ENCODE data around the gene BMPR1B. TPM values are rescaled to one million over a fixed set of nuclear protein-coding genes. Genes with fewer than 3 reads are reported as not detected.

The BMPR1B gene
- total and polyA plus RNA-seq, 9 of the 15 experiments (the other 6 are each of a cell fraction or from before 2014, with no cell fraction given): 0.01 TPM; not detected in 8

DNA sequence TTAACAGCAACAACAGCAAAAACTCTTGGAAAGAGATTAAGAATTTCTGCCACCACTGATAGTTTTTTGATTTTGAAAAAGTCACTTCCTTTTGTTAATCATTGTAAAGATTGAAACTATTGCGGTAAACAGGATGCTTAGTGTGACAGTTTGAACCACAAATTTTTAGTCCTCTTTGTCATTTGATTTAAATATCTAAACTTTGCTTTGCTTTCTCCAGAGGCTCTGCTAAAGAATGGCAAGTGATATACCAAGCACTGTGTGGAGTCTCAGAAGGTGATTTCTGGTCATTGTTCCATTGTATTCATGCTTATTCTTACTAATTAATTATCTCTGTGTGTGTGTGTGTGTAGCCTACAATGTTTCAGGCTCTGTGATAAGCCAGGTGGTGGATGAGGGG, 155.6 kb downstream of the BMPR1B start:
- intact Hi-C loops (cut with micrococcal nuclease) (no loop called here), in situ Hi-C loops (cut with MboI) (no loop called here)
- no peaks in the 10 kb centered on the region for H3K4me1 ChIP-seq (replicated peaks in 1 of 2; ENCODE audit: control insufficient read depth in 2 of 2, insufficient read depth in 2 of 2, low read length in 2 of 2)
- no peak overlapping the region for H3K4me3 ChIP-seq
- no peaks in the 10 kb centered on the region for H3K36me3 ChIP-seq (ENCODE audit: control insufficient read depth, insufficient read depth, low read length)
- H3K9ac ChIP-seq (ENCODE audit: insufficient read depth in 1 of 2, low read depth in 2 of 2, low read length in 2 of 2): no peak overlapping the region
- POLR2A ChIA-PET: no interaction called here
- CTCF ChIA-PET (ENCODE audit: low intra/inter-chr PET ratio): no interaction called here
- FAIRE-seq: no peak
- H3K27me3 ChIP-seq (ENCODE audit: control insufficient read depth in 2 of 2, insufficient read depth in 2 of 2, low read length in 2 of 2): no peaks in the 10 kb centered on the region
- H3K79me2 ChIP-seq (ENCODE audit: control insufficient read depth, insufficient read depth, low read length): no peaks in the 10 kb centered on the region
- no peaks in the 10 kb centered on the region for H3K9me1 ChIP-seq (ENCODE audit: control insufficient read depth, insufficient read depth, low read length)
- no peak overlapping the region for H2AFZ ChIP-seq (ENCODE audit: low read depth, low read length)
- TF ChIP-seq, protein P1, sequence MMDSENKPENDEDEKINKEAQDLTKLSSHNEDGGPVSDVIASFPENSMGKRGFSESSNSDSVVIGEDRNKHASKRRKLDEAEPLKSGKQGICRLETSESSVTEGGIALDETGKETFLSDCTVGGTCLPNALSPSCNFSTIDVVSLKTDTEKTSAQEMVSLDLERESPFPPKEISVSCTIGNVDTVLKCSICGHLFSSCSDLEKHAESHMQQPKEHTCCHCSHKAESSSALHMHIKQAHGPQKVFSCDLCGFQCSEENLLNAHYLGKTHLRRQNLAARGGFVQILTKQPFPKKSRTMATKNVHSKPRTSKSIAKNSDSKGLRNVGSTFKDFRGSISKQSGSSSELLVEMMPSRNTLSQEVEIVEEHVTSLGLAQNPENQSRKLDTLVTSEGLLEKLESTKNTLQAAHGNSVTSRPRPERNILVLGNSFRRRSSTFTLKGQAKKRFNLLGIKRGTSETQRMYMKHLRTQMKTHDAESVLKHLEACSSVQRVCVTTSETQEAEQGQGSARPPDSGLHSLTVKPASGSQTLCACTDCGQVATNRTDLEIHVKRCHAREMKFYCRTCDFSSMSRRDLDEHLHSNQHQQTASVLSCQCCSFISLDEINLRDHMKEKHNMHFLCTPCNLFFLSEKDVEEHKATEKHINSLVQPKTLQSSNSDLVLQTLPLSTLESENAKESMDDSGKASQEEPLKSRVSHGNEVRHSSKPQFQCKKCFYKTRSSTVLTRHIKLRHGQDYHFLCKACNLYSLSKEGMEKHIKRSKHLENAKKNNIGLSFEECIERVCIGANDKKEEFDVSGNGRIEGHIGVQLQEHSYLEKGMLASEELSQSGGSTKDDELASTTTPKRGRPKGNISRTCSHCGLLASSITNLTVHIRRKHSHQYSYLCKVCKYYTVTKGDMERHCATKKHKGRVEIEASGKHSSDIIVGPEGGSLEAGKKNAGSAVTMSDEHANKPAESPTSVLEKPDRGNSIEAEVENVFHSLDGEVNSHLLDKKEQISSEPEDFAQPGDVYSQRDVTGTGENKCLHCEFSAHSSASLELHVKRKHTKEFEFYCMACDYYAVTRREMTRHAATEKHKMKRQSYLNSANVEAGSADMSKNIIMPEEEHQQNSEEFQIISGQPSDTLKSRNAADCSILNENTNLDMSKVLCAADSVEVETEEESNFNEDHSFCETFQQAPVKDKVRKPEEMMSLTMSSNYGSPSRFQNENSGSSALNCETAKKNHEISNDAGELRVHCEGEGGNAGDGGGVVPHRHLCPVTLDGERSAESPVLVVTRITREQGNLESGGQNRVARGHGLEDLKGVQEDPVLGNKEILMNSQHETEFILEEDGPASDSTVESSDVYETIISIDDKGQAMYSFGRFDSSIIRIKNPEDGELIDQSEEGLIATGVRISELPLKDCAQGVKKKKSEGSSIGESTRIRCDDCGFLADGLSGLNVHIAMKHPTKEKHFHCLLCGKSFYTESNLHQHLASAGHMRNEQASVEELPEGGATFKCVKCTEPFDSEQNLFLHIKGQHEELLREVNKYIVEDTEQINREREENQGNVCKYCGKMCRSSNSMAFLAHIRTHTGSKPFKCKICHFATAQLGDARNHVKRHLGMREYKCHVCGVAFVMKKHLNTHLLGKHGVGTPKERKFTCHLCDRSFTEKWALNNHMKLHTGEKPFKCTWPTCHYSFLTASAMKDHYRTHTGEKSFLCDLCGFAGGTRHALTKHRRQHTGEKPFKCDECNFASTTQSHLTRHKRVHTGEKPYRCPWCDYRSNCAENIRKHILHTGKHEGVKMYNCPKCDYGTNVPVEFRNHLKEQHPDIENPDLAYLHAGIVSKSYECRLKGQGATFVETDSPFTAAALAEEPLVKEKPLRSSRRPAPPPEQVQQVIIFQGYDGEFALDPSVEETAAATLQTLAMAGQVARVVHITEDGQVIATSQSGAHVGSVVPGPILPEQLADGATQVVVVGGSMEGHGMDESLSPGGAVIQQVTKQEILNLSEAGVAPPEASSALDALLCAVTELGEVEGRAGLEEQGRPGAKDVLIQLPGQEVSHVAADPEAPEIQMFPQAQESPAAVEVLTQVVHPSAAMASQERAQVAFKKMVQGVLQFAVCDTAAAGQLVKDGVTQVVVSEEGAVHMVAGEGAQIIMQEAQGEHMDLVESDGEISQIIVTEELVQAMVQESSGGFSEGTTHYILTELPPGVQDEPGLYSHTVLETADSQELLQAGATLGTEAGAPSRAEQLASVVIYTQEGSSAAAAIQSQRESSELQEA (IDR thresholded peaks at IDR 0.05; ENCODE audit: low read depth): no peak
- no peak for TF ChIP-seq MTA2 (IDR thresholded peaks at IDR 0.05; ENCODE audit: low read depth)
- TF ChIP-seq SP1 (CRISPR knock-in tag; IDR thresholded peaks at IDR 0.05): no peak
- TF ChIP-seq, protein P2, sequence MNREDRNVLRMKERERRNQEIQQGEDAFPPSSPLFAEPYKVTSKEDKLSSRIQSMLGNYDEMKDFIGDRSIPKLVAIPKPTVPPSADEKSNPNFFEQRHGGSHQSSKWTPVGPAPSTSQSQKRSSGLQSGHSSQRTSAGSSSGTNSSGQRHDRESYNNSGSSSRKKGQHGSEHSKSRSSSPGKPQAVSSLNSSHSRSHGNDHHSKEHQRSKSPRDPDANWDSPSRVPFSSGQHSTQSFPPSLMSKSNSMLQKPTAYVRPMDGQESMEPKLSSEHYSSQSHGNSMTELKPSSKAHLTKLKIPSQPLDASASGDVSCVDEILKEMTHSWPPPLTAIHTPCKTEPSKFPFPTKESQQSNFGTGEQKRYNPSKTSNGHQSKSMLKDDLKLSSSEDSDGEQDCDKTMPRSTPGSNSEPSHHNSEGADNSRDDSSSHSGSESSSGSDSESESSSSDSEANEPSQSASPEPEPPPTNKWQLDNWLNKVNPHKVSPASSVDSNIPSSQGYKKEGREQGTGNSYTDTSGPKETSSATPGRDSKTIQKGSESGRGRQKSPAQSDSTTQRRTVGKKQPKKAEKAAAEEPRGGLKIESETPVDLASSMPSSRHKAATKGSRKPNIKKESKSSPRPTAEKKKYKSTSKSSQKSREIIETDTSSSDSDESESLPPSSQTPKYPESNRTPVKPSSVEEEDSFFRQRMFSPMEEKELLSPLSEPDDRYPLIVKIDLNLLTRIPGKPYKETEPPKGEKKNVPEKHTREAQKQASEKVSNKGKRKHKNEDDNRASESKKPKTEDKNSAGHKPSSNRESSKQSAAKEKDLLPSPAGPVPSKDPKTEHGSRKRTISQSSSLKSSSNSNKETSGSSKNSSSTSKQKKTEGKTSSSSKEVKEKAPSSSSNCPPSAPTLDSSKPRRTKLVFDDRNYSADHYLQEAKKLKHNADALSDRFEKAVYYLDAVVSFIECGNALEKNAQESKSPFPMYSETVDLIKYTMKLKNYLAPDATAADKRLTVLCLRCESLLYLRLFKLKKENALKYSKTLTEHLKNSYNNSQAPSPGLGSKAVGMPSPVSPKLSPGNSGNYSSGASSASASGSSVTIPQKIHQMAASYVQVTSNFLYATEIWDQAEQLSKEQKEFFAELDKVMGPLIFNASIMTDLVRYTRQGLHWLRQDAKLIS (CRISPR knock-in tag; IDR thresholded peaks at IDR 0.05): no peak
- TF ChIP-seq KLF10 (CRISPR knock-in tag; IDR thresholded peaks at IDR 0.05): no peak
- TF ChIP-seq PTBP1 (IDR thresholded peaks at IDR 0.05; ENCODE audit: low read depth, low read length): no peak
- TF ChIP-seq NCOA1 (IDR thresholded peaks at IDR 0.05; ENCODE audit: low read depth): no peak
- TF ChIP-seq, protein P3, sequence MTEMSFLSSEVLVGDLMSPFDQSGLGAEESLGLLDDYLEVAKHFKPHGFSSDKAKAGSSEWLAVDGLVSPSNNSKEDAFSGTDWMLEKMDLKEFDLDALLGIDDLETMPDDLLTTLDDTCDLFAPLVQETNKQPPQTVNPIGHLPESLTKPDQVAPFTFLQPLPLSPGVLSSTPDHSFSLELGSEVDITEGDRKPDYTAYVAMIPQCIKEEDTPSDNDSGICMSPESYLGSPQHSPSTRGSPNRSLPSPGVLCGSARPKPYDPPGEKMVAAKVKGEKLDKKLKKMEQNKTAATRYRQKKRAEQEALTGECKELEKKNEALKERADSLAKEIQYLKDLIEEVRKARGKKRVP (CRISPR knock-in tag; IDR thresholded peaks at IDR 0.05): no peak
- TF ChIP-seq DIDO1 (tag; IDR thresholded peaks at IDR 0.05; ENCODE audit: low read depth): no peak
- TF ChIP-seq BRF1 (IDR thresholded peaks at IDR 0.05; ENCODE audit: borderline replicate concordance, extremely low read depth, insufficient read length): no peak
- no peak for TF ChIP-seq ZZZ3 (IDR thresholded peaks at IDR 0.05)
- no peak overlapping the region for H3K27ac ChIP-seq (ENCODE audit: extremely low read depth, low read depth, low read length)
- no peaks in the 10 kb centered on the region for H3K9me3 ChIP-seq (replicated peaks; ENCODE audit: control insufficient read depth, insufficient read depth, low read depth, low read length)
- H3K4me2 ChIP-seq (ENCODE audit: insufficient read depth, low read length): no peak overlapping the region
- H4K20me1 ChIP-seq (replicated peaks; ENCODE audit: control insufficient read depth, insufficient read depth, low read length): no peaks in the 10 kb centered on the region
- WGBS (ENCODE audit: insufficient coverage, low coverage, missing lambda C conversion rate): 0% methylated on average over 1 of the region's 1 CpG
- no peak for ATAC-seq
- no TSS peak for BruUV-seq (replicated peaks)
- no peak for DNase-seq (ENCODE audit: extremely low read depth in 1 of 4, low spot score in 3 of 4)
